ENCODE results near the gene GNPDA2. TPM values are rescaled to one million over a fixed set of nuclear protein-coding genes. Genes with fewer than 3 reads are reported as not detected.

GNPDA2 gene
- total and polyA plus RNA-seq, 2 of the 8 experiments (the other 6 are each of a cell fraction or from before 2014, with no cell fraction given) = 3.0 to 4.8 TPM

- H3K18ac ChIP-seq (ENCODE audit: extremely low read depth, low read length) = no peak overlapping the region
- no peak overlapping the region for H2BK20ac ChIP-seq (ENCODE audit: low read length)
- no peak overlapping the region for H3K4me2 ChIP-seq (ENCODE audit: insufficient read depth in 1 of 2, low read depth in 2 of 2, low read length in 2 of 2)
- WGBS, 2 experiments (ENCODE audit: extremely low coverage in 1 of 2, insufficient coverage in 1 of 2, insufficient read length in 1 of 2, insufficient replicate concordance in 2 of 2, low coverage in 1 of 2, low lambda C conversion rate in 2 of 2, missing lambda C conversion rate in 1 of 2) = 95% methylated on average over 6 of the region's 6 CpGs; no CpG with 5 or more reads in 1 of the 2 experiments
- H3K79me2 ChIP-seq (ENCODE audit: control insufficient read depth in 1 of 2, insufficient read depth in 2 of 2, low read length in 2 of 2) = no peaks in the 10 kb centered on the region
- FAIRE-seq = no peak
- H3K23me2 ChIP-seq (ENCODE audit: low read depth, low read length) = no peaks in the 10 kb centered on the region
- POLR2A ChIA-PET (ENCODE audit: partially characterized antibody) = no interaction called here
- no peaks in the 10 kb centered on the region for H3K79me1 ChIP-seq (ENCODE audit: low read depth, low read length)
- peaks cover 26 to 30% of the 10 kb centered on the region in 2 experiments for H3K9me3 ChIP-seq (ENCODE audit: insufficient read depth in 2 of 2, low read depth in 1 of 2, low read length in 1 of 2)
- H2BK120ac ChIP-seq (replicated peaks; ENCODE audit: low read depth, low read length) = no peak overlapping the region
- no peak for DNase-seq (ENCODE audit: low read depth in 1 of 2, low spot score in 2 of 2)
- H3K4me3 ChIP-seq (ENCODE audit: extremely low read depth in 1 of 4, insufficient read depth in 2 of 4, low read depth in 3 of 4, low read length in 4 of 4) = no peak overlapping the region
- no peaks in the 10 kb centered on the region; a peak in 2 of 8 replicates for H3K36me3 ChIP-seq (ENCODE audit: control insufficient read depth in 2 of 4, insufficient read depth in 4 of 4, low read length in 3 of 4)
- no peak overlapping the region for H3K27ac ChIP-seq (ENCODE audit: low read depth, low read length)
- no peaks in the 10 kb centered on the region for H3K4me1 ChIP-seq (replicated peaks in 1 of 4; ENCODE audit: control insufficient read depth in 3 of 4, insufficient read depth in 4 of 4, low read length in 3 of 4)
- no peak for TF ChIP-seq RFX5 (IDR thresholded peaks at IDR 0.05; ENCODE audit: borderline replicate concordance, low read depth, low read length)
- TF ChIP-seq CREB1 (IDR thresholded peaks at IDR 0.05) = no peak
- TF ChIP-seq, protein P1, sequence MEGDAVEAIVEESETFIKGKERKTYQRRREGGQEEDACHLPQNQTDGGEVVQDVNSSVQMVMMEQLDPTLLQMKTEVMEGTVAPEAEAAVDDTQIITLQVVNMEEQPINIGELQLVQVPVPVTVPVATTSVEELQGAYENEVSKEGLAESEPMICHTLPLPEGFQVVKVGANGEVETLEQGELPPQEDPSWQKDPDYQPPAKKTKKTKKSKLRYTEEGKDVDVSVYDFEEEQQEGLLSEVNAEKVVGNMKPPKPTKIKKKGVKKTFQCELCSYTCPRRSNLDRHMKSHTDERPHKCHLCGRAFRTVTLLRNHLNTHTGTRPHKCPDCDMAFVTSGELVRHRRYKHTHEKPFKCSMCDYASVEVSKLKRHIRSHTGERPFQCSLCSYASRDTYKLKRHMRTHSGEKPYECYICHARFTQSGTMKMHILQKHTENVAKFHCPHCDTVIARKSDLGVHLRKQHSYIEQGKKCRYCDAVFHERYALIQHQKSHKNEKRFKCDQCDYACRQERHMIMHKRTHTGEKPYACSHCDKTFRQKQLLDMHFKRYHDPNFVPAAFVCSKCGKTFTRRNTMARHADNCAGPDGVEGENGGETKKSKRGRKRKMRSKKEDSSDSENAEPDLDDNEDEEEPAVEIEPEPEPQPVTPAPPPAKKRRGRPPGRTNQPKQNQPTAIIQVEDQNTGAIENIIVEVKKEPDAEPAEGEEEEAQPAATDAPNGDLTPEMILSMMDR (IDR thresholded peaks at IDR 0.05; ENCODE audit: control extremely low read depth in 1 of 3, insufficient read depth in 1 of 3, low read depth in 1 of 3, low read length in 3 of 3) = no peak
- TF ChIP-seq POLR2AphosphoS5 (IDR thresholded peaks at IDR 0.05; ENCODE audit: low read depth, low read length) = no peak
- TF ChIP-seq BRCA1 (IDR thresholded peaks at IDR 0.05; ENCODE audit: low read depth, low read length) = no peak
- no peak for TF ChIP-seq SAP30 (IDR thresholded peaks at IDR 0.05; ENCODE audit: insufficient read depth, insufficient replicate concordance, low read length)
- TF ChIP-seq CTBP2 (IDR thresholded peaks at IDR 0.05; ENCODE audit: borderline replicate concordance, insufficient read depth, insufficient read length, low read length) = no peak
- TF ChIP-seq HDAC2 (IDR thresholded peaks at IDR 0.05; ENCODE audit: borderline replicate concordance in 1 of 2, low read depth in 2 of 2, low read length in 2 of 2) = no peak
- TF ChIP-seq NRF1 (IDR thresholded peaks at IDR 0.05; ENCODE audit: low read depth, low read length) = no peak
- no peak overlapping the region for H3K9ac ChIP-seq (replicated peaks in 1 of 4; ENCODE audit: extremely low read depth in 1 of 4, low read depth in 3 of 4, low read length in 3 of 4)
- CTCF ChIA-PET (ENCODE audit: partially characterized antibody) = no interaction called here
- H4K5ac ChIP-seq (ENCODE audit: insufficient read length, low read depth, low read length) = no peak overlapping the region
- H2AFZ ChIP-seq (ENCODE audit: low read length) = no peak overlapping the region
- H2AK5ac ChIP-seq (ENCODE audit: low read depth, low read length) = no peak overlapping the region
- H4K20me1 ChIP-seq (replicated peaks in 1 of 2; ENCODE audit: control insufficient read depth in 1 of 2, insufficient read depth in 2 of 2, low read length in 2 of 2) = no peaks in the 10 kb centered on the region
- no peak overlapping the region for H3K4ac ChIP-seq (replicated peaks; ENCODE audit: insufficient read length, low read depth, low read length)
- no peak overlapping the region for H4K91ac ChIP-seq (replicated peaks; ENCODE audit: insufficient read length, low read length)
- H3K56ac ChIP-seq (replicated peaks; ENCODE audit: insufficient read length, low read depth, low read length) = no peak overlapping the region
- no peaks in the 10 kb centered on the region for H3K27me3 ChIP-seq (replicated peaks in 1 of 4; ENCODE audit: control insufficient read depth in 3 of 4, extremely low read depth in 1 of 4, insufficient read depth in 3 of 4, low read length in 3 of 4)
- H2BK15ac ChIP-seq (ENCODE audit: low read length) = no peak overlapping the region
- no peak overlapping the region for H2BK12ac ChIP-seq (ENCODE audit: low read depth, low read length)
- H3K23ac ChIP-seq (ENCODE audit: insufficient read length) = no peak overlapping the region
- no peak overlapping the region for H2BK5ac ChIP-seq (ENCODE audit: low read depth, low read length)
- no peak overlapping the region for H4K8ac ChIP-seq (ENCODE audit: extremely low read depth, insufficient read depth, low read length)
- H3K14ac ChIP-seq (ENCODE audit: insufficient read length) = no peak overlapping the region
Observed at GRCh38 chr4:44772340-44772739, 46.0 kb upstream of the GNPDA2 start.
